ENCODE data around the gene MED14.

- TF ChIP-seq TCF12 (IDR thresholded peaks at IDR 0.05; ENCODE audit: low read depth, low read length) = no peak
- TF ChIP-seq, protein P1, sequence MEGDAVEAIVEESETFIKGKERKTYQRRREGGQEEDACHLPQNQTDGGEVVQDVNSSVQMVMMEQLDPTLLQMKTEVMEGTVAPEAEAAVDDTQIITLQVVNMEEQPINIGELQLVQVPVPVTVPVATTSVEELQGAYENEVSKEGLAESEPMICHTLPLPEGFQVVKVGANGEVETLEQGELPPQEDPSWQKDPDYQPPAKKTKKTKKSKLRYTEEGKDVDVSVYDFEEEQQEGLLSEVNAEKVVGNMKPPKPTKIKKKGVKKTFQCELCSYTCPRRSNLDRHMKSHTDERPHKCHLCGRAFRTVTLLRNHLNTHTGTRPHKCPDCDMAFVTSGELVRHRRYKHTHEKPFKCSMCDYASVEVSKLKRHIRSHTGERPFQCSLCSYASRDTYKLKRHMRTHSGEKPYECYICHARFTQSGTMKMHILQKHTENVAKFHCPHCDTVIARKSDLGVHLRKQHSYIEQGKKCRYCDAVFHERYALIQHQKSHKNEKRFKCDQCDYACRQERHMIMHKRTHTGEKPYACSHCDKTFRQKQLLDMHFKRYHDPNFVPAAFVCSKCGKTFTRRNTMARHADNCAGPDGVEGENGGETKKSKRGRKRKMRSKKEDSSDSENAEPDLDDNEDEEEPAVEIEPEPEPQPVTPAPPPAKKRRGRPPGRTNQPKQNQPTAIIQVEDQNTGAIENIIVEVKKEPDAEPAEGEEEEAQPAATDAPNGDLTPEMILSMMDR (IDR thresholded peaks at IDR 0.05; ENCODE audit: control extremely low read depth in 1 of 3, insufficient read depth in 1 of 3, low read depth in 1 of 3, low read length in 3 of 3) = peak in 2 of 3 experiments; percentile 26 to 28; a peak in 2 of 4 replicates
These were observed 83.6 kb downstream of the MED14 start for GRCh38 chrX:40651620-40652223.
